ENCODE results near the gene IP6K1.

DNA sequence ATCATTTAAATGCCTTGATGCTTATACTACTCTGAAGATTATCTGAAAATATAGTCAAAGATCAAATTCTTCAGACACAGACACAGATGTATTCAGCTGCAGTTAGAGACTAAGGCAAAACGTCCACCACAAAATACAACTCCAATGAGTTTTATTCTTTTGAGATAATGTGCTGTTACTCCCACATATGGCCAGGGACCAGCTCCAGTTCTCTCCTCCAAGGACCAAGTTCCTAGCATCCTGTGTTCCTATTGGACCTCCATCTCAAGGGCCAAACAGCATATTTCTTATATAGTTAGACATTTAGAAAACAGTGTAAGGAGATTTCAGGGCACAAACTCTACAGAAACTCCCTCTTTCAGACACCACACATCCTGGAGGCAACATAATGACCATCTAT is 27.1 kb downstream of the IP6K1 start:
- TF ChIP-seq, protein P1, sequence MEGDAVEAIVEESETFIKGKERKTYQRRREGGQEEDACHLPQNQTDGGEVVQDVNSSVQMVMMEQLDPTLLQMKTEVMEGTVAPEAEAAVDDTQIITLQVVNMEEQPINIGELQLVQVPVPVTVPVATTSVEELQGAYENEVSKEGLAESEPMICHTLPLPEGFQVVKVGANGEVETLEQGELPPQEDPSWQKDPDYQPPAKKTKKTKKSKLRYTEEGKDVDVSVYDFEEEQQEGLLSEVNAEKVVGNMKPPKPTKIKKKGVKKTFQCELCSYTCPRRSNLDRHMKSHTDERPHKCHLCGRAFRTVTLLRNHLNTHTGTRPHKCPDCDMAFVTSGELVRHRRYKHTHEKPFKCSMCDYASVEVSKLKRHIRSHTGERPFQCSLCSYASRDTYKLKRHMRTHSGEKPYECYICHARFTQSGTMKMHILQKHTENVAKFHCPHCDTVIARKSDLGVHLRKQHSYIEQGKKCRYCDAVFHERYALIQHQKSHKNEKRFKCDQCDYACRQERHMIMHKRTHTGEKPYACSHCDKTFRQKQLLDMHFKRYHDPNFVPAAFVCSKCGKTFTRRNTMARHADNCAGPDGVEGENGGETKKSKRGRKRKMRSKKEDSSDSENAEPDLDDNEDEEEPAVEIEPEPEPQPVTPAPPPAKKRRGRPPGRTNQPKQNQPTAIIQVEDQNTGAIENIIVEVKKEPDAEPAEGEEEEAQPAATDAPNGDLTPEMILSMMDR (IDR thresholded peaks at IDR 0.05), result no peak
- no peak for TF ChIP-seq POLR2A (IDR thresholded peaks at IDR 0.05)
